ENCODE data around the gene STK4. TPM values are rescaled to one million over a fixed set of nuclear protein-coding genes. Genes with fewer than 3 reads are reported as not detected.
"Not testable (repeated sequence)": the region's sequence is repeated elsewhere in the genome, so short reads cannot be mapped to it uniquely, and the experiment has no call there.

STK4 gene
- polyA plus RNA-seq, 3 donors: 15.6 to 17.5 (median 17.0) TPM

- no peak for DNase-seq (ENCODE audit: low read depth in 3 of 3, low spot score in 2 of 3)
Measured at GRCh38 chr20:45021631-45022030, 55.3 kb downstream of the STK4 start.

GRCh38 chr20:45023140-45023539 is 56.8 kb downstream of the STK4 start:
- not testable (repeated sequence) for DNase-seq (ENCODE audit: low read depth in 3 of 3, low spot score in 2 of 3)

- no peak for DNase-seq (ENCODE audit: low read depth in 3 of 3, low spot score in 2 of 3)
Measured at GRCh38 chr20:45028424-45029136, 62.3 kb downstream of the STK4 start.

- no peak for DNase-seq (ENCODE audit: low read depth in 3 of 3, low spot score in 2 of 3)
Measured at GRCh38 chr20:45029884-45030283, 63.6 kb downstream of the STK4 start.

- no peak for DNase-seq (ENCODE audit: low read depth in 3 of 3, low spot score in 2 of 3)
Measured at GRCh38 chr20:45032276-45032675, 66.0 kb downstream of the STK4 start.

GRCh38 chr20:45032781-45033180 is 66.5 kb downstream of the STK4 start:
- no peak for DNase-seq (ENCODE audit: low read depth in 3 of 3, low spot score in 2 of 3)

GRCh38 chr20:45034436-45034835 is 68.1 kb downstream of the STK4 start:
- no peak for DNase-seq (ENCODE audit: low read depth in 3 of 3, low spot score in 2 of 3)

- no peak for DNase-seq (ENCODE audit: low read depth in 3 of 3, low spot score in 2 of 3)
Measured at GRCh38 chr20:45036044-45036755, 69.9 kb downstream of the STK4 start.

GRCh38 chr20:45037050-45037449 is 70.7 kb downstream of the STK4 start:
- no peak for DNase-seq (ENCODE audit: low read depth in 3 of 3, low spot score in 2 of 3)

GRCh38 chr20:45037635-45038034 is 71.3 kb downstream of the STK4 start:
- DNase-seq (ENCODE audit: low read depth in 3 of 3, low spot score in 2 of 3): no peak

- DNase-seq (ENCODE audit: low read depth in 3 of 3, low spot score in 2 of 3): no peak
Measured at GRCh38 chr20:45038745-45039474, 72.6 kb downstream of the STK4 start.

GRCh38 chr20:45039475-45039820 is 73.1 kb downstream of the STK4 start:
- DNase-seq (ENCODE audit: low read depth in 3 of 3, low spot score in 2 of 3): no peak

- DNase-seq (ENCODE audit: low read depth in 3 of 3, low spot score in 2 of 3): peak in 1 of 3 donors; percentile 27
Measured at GRCh38 chr20:45041464-45042337, 75.4 kb downstream of the STK4 start.

- DNase-seq (ENCODE audit: low read depth in 3 of 3, low spot score in 2 of 3): no peak
Measured at GRCh38 chr20:45042978-45043377, 76.7 kb downstream of the STK4 start.

GRCh38 chr20:45044084-45044573 is 77.8 kb downstream of the STK4 start:
- DNase-seq (ENCODE audit: low read depth in 3 of 3, low spot score in 2 of 3): peak in 2 of 3 donors; percentile 41 to 45

- no peak for DNase-seq (ENCODE audit: low read depth in 3 of 3, low spot score in 2 of 3)
Measured at GRCh38 chr20:45044601-45045000, 78.3 kb downstream of the STK4 start.

- no peak for DNase-seq (ENCODE audit: low read depth in 3 of 3, low spot score in 2 of 3)
Measured at GRCh38 chr20:45047581-45048119, 81.3 kb downstream of the STK4 start.

GRCh38 chr20:45049438-45049837 is 83.1 kb downstream of the STK4 start:
- DNase-seq (ENCODE audit: low read depth in 3 of 3, low spot score in 2 of 3): no peak

GRCh38 chr20:45049904-45050471 is 83.7 kb downstream of the STK4 start:
- no peak for DNase-seq (ENCODE audit: low read depth in 3 of 3, low spot score in 2 of 3)

All from right renal cortex interstitium (tissue), 3 donors.